Stimulated activated CD4-positive, alpha-beta T cell treated with anti-CD3 and anti-CD28 coated beads, Interleukin-1b, Interleukin-23, amount 100 ng/mL, for 4 hours (primary cell): ENCODE data around the gene FRMD4A.

Experiments used
- DNase-seq, 2 donors: peaks; one replicate each; pipeline ENCODE4 v3.0.0-alpha.2; 2020; ENCODE audit warnings: low read depth in 2 of 2

The FRMD4A gene

GRCh38 chr10:14330388-14331061 lies at the start of gene FRMD4A:
FRMD4A (minus strand) TSS chr10:14330924.
- DNase-seq, result no peak

- DNase-seq, result no peak
Observed at GRCh38 chr10:14379556-14380280, 49.0 kb upstream of the FRMD4A start.

- DNase-seq, result no peak
Observed at GRCh38 chr10:14378387-14378960, 47.8 kb upstream of the FRMD4A start.

- DNase-seq, result no peak
Observed at GRCh38 chr10:14377591-14378175, 47.0 kb upstream of the FRMD4A start.

GRCh38 chr10:14374745-14375445 lies 44.2 kb upstream of the FRMD4A start:
- DNase-seq, result no peak

- DNase-seq, result no peak
Observed at GRCh38 chr10:14372606-14373005, 41.9 kb upstream of the FRMD4A start.

- DNase-seq, result no peak
Observed at GRCh38 chr10:14371581-14371980, 40.9 kb upstream of the FRMD4A start.

GRCh38 chr10:14370894-14371293 lies 40.2 kb upstream of the FRMD4A start:
- no peak for DNase-seq

GRCh38 chr10:14369906-14370305 lies 39.2 kb upstream of the FRMD4A start:
- DNase-seq, result no peak

- no peak for DNase-seq
Observed at GRCh38 chr10:14366760-14367159, 36.0 kb upstream of the FRMD4A start.

GRCh38 chr10:14365266-14365665 lies 34.5 kb upstream of the FRMD4A start:
- DNase-seq, result no peak

- DNase-seq, result no peak
Observed at GRCh38 chr10:14362104-14362503, 31.4 kb upstream of the FRMD4A start.

- no peak for DNase-seq
Observed at GRCh38 chr10:14360961-14361360, 30.2 kb upstream of the FRMD4A start.

- no peak for DNase-seq
Observed at GRCh38 chr10:14360515-14360914, 29.8 kb upstream of the FRMD4A start.

- no peak for DNase-seq
Observed at GRCh38 chr10:14358886-14359573, 28.3 kb upstream of the FRMD4A start.

- no peak for DNase-seq
Observed at GRCh38 chr10:14356921-14357320, 26.2 kb upstream of the FRMD4A start.

- DNase-seq, result no peak
Observed at GRCh38 chr10:14355750-14356149, 25.0 kb upstream of the FRMD4A start.

GRCh38 chr10:14353291-14353913 lies 22.7 kb upstream of the FRMD4A start:
- DNase-seq, result no peak

GRCh38 chr10:14350006-14350405 lies 19.3 kb upstream of the FRMD4A start:
- no peak for DNase-seq

- no peak for DNase-seq
Observed at GRCh38 chr10:14349081-14349480, 18.4 kb upstream of the FRMD4A start.

- no peak for DNase-seq
Observed at GRCh38 chr10:14345262-14345661, 14.5 kb upstream of the FRMD4A start.
